ENCODE results near the gene TRABD.
"Not testable (repeated sequence)": the region's sequence is repeated elsewhere in the genome, so short reads cannot be mapped to it uniquely, and the experiment has no call there.

The TRABD gene

DNA sequence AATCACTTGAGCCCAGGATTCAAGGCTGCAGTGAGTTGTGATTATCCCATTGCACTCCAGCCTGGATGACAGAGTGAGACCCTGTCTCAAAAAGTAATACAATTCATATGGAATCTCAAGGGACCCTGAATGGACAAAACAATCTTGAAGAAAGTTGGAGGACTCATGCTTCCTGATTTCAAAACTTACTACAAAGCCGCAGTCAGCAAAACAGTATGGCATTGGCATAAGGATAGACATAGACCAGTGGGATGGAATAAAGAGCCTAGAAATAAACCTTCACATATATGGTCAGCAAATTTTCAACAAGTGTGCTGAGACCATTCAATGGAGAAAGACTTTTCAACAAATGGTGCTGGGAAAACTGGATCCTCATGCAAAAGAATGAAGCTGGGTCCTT is 17.6 kb downstream of the TRABD start:
- H3K36me3 ChIP-seq (ENCODE audit: control insufficient read depth in 1 of 2, insufficient read depth in 2 of 2, low read length in 2 of 2): peaks cover 10 to 44% of the 10 kb centered on the region in 2 donors
- H3K4me3 ChIP-seq (ENCODE audit: low read depth in 1 of 2, low read length in 2 of 2): no peak overlapping the region
- H3K27me3 ChIP-seq (ENCODE audit: control insufficient read depth in 1 of 2, insufficient read depth in 2 of 2, low read length in 2 of 2): no peaks in the 10 kb centered on the region
- H3K9ac ChIP-seq (ENCODE audit: low read depth in 1 of 2, low read length in 2 of 2): no peak overlapping the region
- peaks cover 14 to 15% of the 10 kb centered on the region in 2 donors for H3K4me1 ChIP-seq (ENCODE audit: control insufficient read depth in 1 of 2, insufficient read depth in 2 of 2, low read length in 2 of 2)
- no peaks in the 10 kb centered on the region for H3K9me3 ChIP-seq (ENCODE audit: control insufficient read depth in 1 of 2, low read length in 2 of 2)
- H3K27ac ChIP-seq (ENCODE audit: low read depth, low read length): no peak overlapping the region

DNA sequence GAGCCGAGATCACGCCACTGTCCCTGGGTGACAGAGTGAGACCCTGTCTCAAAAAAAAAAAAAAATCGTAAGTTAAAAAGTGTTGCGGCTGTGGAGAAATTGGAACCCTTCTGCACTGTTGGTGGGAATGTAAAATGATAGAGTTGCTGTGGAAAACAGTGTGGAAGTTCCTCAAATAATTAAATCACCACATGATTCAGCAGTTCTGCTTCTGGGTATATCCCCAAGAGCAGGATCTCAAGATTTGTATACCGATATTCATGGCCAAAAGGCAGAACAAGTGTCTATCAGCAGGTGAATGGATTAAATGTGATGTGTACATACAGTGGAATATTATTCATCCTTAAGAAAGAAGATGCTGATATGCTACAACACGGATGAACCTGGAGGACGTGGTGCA is 18.9 kb downstream of the TRABD start:
- H3K36me3 ChIP-seq (ENCODE audit: control insufficient read depth in 1 of 2, insufficient read depth in 2 of 2, low read length in 2 of 2): peaks cover 10 to 49% of the 10 kb centered on the region in 2 donors
- H3K27ac ChIP-seq (ENCODE audit: low read depth, low read length): no peak overlapping the region

DNA sequence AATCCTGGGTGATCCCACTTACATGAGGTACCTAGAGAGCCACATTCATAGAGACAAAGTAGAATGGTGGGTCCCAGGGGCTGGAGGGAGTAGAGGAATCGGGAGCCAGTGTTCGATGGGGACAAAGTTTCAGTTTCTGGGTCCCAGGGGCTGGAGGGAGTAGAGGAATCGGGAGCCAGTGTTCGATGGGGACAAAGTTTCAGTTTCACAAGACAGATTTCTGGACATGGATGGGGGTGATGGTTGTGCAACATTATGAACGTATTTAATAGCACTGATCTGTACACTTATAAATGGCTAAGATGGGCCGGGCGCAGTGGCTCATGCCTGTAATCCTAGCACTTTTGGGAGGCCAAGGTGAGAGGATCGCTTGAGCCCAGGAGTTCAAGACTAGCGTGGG is 19.3 kb downstream of the TRABD start:
- not testable (repeated sequence) for H3K9me3 ChIP-seq (ENCODE audit: control insufficient read depth in 1 of 2, low read length in 2 of 2); H3K27me3 ChIP-seq (ENCODE audit: control insufficient read depth in 1 of 2, insufficient read depth in 2 of 2, low read length in 2 of 2); H3K4me3 ChIP-seq (ENCODE audit: low read depth in 1 of 2, low read length in 2 of 2); H3K27ac ChIP-seq (ENCODE audit: low read depth, low read length); H3K9ac ChIP-seq (ENCODE audit: low read depth in 1 of 2, low read length in 2 of 2)
- Histone ChIP-seq H3K4me1 (ENCODE audit: control insufficient read depth in 1 of 2, insufficient read depth in 2 of 2, low read length in 2 of 2) (peaks cover 10% of the 10 kb centered on the region in 2 donors), H3K36me3 (ENCODE audit: control insufficient read depth in 1 of 2, insufficient read depth in 2 of 2, low read length in 2 of 2) (peaks cover 10 to 50% of the 10 kb centered on the region in 2 donors)

More for the DNA sequence above, 18.9 kb downstream of the TRABD start:
- Histone ChIP-seq H3K4me1 (ENCODE audit: control insufficient read depth in 1 of 2, insufficient read depth in 2 of 2, low read length in 2 of 2) (peaks cover 14% of the 10 kb centered on the region in 2 donors), H3K9ac (ENCODE audit: low read depth in 1 of 2, low read length in 2 of 2) (no peak overlapping the region), H3K4me3 (ENCODE audit: low read depth in 1 of 2, low read length in 2 of 2) (no peak overlapping the region), H3K9me3 (ENCODE audit: control insufficient read depth in 1 of 2, low read length in 2 of 2) (no peaks in the 10 kb centered on the region), H3K27me3 (ENCODE audit: control insufficient read depth in 1 of 2, insufficient read depth in 2 of 2, low read length in 2 of 2) (no peaks in the 10 kb centered on the region)

DNA sequence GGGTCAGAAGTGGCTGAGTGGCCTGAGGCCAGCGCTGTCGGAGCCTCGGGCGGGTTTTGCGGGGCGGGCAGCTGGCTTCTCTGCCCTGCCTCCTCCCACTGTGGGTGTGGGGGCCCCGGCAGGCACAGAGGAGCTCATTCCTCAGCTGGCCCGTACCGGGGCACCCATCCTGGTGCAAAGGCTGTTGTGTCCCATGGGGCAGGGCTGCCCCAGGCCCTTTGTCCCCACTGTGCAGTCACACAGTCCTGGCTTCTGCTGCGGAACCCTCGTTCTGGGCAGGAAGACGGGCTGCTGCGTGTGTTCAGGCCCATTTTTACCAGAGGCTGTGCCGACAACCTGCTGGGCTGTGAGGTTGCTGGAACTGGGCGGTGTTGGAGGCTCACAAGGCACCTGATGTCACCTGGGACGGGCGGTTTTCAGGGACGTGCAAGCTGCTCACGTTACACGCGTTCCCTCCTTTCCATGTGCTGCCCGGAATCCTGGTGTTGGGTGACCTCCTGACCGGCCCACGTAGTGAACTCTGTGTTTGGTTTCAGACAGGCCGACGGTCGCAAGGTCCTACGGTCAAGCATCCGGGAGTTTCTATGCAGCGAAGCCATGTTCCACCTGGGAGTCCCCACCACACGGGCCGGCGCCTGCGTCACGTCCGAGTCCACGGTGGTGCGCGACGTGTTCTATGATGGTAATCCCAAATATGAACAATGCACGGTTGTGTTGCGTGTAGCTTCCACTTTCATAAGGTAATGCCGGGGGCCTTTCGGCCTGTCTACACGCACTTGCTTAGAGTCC is 20.3 kb downstream of the TRABD start:
- peaks cover 13 to 60% of the 10 kb centered on the region in 2 donors for H3K36me3 ChIP-seq (ENCODE audit: control insufficient read depth in 1 of 2, insufficient read depth in 2 of 2, low read length in 2 of 2)
- no peaks in the 10 kb centered on the region for H3K27me3 ChIP-seq (ENCODE audit: control insufficient read depth in 1 of 2, insufficient read depth in 2 of 2, low read length in 2 of 2)
- H3K9ac ChIP-seq (ENCODE audit: low read depth in 1 of 2, low read length in 2 of 2): no peak overlapping the region
- no peaks in the 10 kb centered on the region for H3K9me3 ChIP-seq (ENCODE audit: control insufficient read depth in 1 of 2, low read length in 2 of 2)
- H3K27ac ChIP-seq (ENCODE audit: low read depth, low read length): no peak overlapping the region
- H3K4me1 ChIP-seq (ENCODE audit: control insufficient read depth in 1 of 2, insufficient read depth in 2 of 2, low read length in 2 of 2): peaks cover 9% of the 10 kb centered on the region in 2 donors
- no peak overlapping the region for H3K4me3 ChIP-seq (ENCODE audit: low read depth in 1 of 2, low read length in 2 of 2)

DNA sequence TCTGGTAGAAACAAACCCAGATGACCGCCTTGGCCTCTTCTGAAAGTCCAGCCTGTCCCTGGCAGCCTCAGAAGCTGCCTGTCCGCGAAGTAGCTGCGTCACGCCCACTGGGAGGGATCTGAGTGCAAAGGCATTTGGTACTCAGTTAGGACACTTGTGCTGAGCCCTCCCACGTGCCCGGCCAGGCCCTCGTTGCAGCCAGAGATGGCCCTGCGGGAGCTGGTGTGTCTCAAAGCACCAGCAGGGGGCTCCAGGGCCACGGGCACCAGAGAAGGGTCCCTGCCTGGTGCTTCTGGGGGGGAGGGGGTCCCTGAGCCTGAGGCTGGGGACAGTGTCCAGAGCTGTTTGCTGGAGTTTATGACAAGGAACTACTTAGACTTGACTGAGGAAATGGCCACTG is 20.9 kb downstream of the TRABD start:
- Histone ChIP-seq H3K36me3 (ENCODE audit: control insufficient read depth in 1 of 2, insufficient read depth in 2 of 2, low read length in 2 of 2) (peaks cover 18 to 65% of the 10 kb centered on the region in 2 donors), H3K4me3 (ENCODE audit: low read depth in 1 of 2, low read length in 2 of 2) (no peak overlapping the region), H3K9me3 (ENCODE audit: control insufficient read depth in 1 of 2, low read length in 2 of 2) (no peaks in the 10 kb centered on the region), H3K4me1 (ENCODE audit: control insufficient read depth in 1 of 2, insufficient read depth in 2 of 2, low read length in 2 of 2) (peaks cover 9% of the 10 kb centered on the region in 2 donors), H3K27me3 (ENCODE audit: control insufficient read depth in 1 of 2, insufficient read depth in 2 of 2, low read length in 2 of 2) (no peaks in the 10 kb centered on the region), H3K9ac (ENCODE audit: low read depth in 1 of 2, low read length in 2 of 2) (no peak overlapping the region), H3K27ac (ENCODE audit: low read depth, low read length) (no peak overlapping the region)

DNA sequence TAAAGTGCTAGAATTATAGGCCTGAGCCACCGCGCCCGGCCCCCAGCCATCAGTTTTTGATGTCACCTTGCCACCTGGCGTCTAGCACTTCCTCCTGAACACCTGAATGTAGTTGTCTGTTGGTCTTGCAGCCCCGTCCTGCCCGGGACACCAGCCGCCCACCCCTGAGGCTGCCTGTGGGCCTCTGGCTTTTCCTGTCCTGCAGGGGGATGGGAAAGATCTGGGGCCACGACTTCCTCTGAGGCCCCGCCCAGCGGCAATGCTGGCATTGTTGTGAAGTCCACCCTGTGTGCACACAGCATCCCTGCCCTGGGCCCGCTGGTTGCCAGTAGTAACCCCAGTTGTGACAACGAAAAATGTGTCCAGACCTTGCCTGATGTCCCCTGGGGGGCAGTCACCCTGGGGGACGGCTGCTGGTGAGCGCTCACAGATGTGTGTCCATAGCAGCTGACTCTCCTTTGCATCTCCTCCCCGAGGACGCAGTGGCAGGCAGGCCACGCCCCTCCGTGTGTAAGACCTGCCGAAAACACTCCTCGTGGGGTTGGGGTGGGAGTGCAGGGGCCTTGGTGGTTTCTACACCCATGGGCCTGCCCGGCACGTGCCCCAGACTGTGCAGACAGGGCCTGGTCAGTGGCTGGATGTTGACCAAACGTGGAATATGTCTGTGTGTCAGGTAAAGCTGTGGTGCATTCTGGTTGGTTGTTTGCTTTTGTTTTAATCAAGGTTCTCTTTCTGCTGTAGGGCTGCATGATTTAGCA is 21.8 kb downstream of the TRABD start:
- no peak overlapping the region for H3K9ac ChIP-seq (ENCODE audit: low read depth in 1 of 2, low read length in 2 of 2)
- H3K9me3 ChIP-seq (ENCODE audit: control insufficient read depth in 1 of 2, low read length in 2 of 2): no peaks in the 10 kb centered on the region
- no peaks in the 10 kb centered on the region for H3K27me3 ChIP-seq (ENCODE audit: control insufficient read depth in 1 of 2, insufficient read depth in 2 of 2, low read length in 2 of 2)
- no peak overlapping the region for H3K27ac ChIP-seq (ENCODE audit: low read depth, low read length)
- H3K36me3 ChIP-seq (ENCODE audit: control insufficient read depth in 1 of 2, insufficient read depth in 2 of 2, low read length in 2 of 2): peaks cover 21 to 73% of the 10 kb centered on the region in 2 donors
- H3K4me1 ChIP-seq (ENCODE audit: control insufficient read depth in 1 of 2, insufficient read depth in 2 of 2, low read length in 2 of 2): peaks cover 0 to 1% of the 10 kb centered on the region in 2 donors
- H3K4me3 ChIP-seq (ENCODE audit: low read depth in 1 of 2, low read length in 2 of 2): no peak overlapping the region

DNA sequence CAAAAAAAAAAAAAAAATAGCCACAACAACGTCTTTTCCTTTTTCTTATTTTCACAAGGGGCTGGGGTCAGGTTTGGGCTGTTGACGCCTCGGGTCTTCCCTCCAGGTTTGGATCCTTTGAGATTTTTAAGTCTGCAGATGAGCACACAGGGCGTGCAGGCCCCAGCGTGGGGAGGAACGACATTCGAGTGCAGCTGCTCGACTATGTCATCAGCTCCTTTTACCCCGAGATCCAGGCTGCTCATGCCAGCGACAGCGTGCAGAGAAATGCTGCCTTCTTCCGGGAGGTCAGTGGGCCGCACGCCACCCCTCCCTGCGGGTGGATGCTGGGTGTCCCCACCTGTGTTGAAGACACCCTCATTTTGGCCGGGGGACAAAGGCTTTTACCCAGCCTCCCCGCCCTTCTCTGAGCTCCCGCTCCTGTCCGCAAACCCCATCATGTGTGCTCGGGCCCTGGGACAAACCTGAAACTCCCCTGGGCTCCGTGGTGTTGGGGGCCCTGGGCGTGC is 22.8 kb downstream of the TRABD start:
- H3K9ac ChIP-seq (ENCODE audit: low read depth in 1 of 2, low read length in 2 of 2): no peak overlapping the region
- H3K27ac ChIP-seq (ENCODE audit: low read depth, low read length): no peak overlapping the region

DNA sequence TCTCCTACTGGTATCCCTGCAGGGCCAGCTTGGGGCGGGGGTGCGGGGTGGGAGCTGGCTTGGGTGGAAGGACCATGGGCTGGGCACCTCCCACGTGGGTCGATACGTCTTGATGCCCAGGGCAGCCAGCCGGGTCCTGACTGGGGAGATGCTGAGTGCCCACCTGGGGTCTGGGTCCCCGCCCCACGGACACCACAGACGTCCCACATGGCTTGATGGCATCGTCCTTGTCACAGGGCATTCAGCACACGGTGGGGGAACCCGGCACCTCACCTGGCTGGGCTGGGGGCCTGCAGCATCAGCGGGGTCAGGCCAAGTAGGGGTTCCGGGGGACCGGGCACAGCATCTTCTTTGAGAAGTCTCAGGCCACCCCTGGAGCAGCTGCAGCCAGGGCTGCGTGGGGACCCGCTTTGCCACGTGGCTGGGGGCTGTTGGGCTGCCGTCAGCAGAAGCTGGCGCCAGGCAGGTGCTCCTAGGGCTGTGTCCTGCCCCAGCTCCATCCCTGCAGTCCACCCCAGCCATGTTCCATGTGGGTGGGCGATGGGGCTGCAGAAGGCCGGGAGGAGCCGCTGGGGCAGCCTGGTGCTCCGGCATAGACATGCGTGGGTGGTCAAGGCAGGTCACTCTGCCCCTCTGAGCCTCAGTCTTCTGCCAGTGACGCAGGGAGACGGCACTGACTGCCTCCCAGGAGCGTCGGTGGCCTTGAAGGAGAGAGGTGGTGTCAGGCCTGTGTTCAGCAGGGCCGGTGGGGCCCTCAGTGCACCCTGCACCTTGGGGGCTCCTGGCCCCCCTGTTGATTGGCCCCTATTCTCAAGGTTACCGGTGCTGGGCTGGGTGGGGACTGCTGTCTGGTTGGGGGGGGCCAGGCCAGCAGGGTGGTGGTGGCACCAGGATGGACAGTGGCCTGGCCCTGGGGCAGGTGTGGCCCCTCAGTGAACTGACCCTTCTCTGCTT is 23.5 kb downstream of the TRABD start:
- Histone ChIP-seq H3K27me3 (ENCODE audit: control insufficient read depth in 1 of 2, insufficient read depth in 2 of 2, low read length in 2 of 2) (no peaks in the 10 kb centered on the region), H3K9me3 (ENCODE audit: control insufficient read depth in 1 of 2, low read length in 2 of 2) (no peaks in the 10 kb centered on the region), H3K4me1 (ENCODE audit: control insufficient read depth in 1 of 2, insufficient read depth in 2 of 2, low read length in 2 of 2) (no peaks in the 10 kb centered on the region), H3K27ac (ENCODE audit: low read depth, low read length) (no peak overlapping the region), H3K4me3 (ENCODE audit: low read depth in 1 of 2, low read length in 2 of 2) (no peak overlapping the region), H3K9ac (ENCODE audit: low read depth in 1 of 2, low read length in 2 of 2) (no peak overlapping the region), H3K36me3 (ENCODE audit: control insufficient read depth in 1 of 2, insufficient read depth in 2 of 2, low read length in 2 of 2) (peaks cover 18 to 79% of the 10 kb centered on the region in 2 donors)

More for the DNA sequence above, 22.8 kb downstream of the TRABD start:
- Histone ChIP-seq H3K9me3 (ENCODE audit: control insufficient read depth in 1 of 2, low read length in 2 of 2) (no peaks in the 10 kb centered on the region), H3K4me3 (ENCODE audit: low read depth in 1 of 2, low read length in 2 of 2) (no peak overlapping the region), H3K36me3 (ENCODE audit: control insufficient read depth in 1 of 2, insufficient read depth in 2 of 2, low read length in 2 of 2) (peaks cover 20 to 78% of the 10 kb centered on the region in 2 donors), H3K4me1 (ENCODE audit: control insufficient read depth in 1 of 2, insufficient read depth in 2 of 2, low read length in 2 of 2) (no peaks in the 10 kb centered on the region), H3K27me3 (ENCODE audit: control insufficient read depth in 1 of 2, insufficient read depth in 2 of 2, low read length in 2 of 2) (no peaks in the 10 kb centered on the region)

DNA sequence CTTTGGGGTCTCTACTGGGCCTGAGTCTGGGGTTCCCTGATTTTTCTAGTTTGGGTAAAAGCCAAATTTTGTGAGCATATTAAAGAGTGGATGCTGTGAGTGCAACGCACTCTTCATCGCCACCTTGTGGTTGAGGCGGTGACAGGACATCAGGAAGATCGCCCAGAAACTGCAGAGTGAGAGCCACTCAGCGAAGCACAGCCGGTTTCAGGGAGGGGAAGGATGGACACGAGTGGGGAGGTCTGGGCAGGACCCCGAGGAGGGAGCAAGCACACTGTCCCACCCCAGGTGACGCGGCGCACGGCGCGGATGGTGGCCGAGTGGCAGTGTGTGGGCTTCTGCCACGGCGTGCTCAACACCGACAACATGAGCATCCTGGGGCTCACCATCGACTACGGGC is 24.2 kb downstream of the TRABD start:
- H3K27me3 ChIP-seq (ENCODE audit: control insufficient read depth in 1 of 2, insufficient read depth in 2 of 2, low read length in 2 of 2): no peaks in the 10 kb centered on the region
- no peak overlapping the region for H3K4me3 ChIP-seq (ENCODE audit: low read depth in 1 of 2, low read length in 2 of 2)
- H3K36me3 ChIP-seq (ENCODE audit: control insufficient read depth in 1 of 2, insufficient read depth in 2 of 2, low read length in 2 of 2): peaks cover 21 to 80% of the 10 kb centered on the region in 2 donors
- no peaks in the 10 kb centered on the region for H3K9me3 ChIP-seq (ENCODE audit: control insufficient read depth in 1 of 2, low read length in 2 of 2)
- no peak overlapping the region for H3K9ac ChIP-seq (ENCODE audit: low read depth in 1 of 2, low read length in 2 of 2)
- no peaks in the 10 kb centered on the region for H3K4me1 ChIP-seq (ENCODE audit: control insufficient read depth in 1 of 2, insufficient read depth in 2 of 2, low read length in 2 of 2)
- no peak overlapping the region for H3K27ac ChIP-seq (ENCODE audit: low read depth, low read length)

Measured in duodenal mucosa (tissue), 2 donors.